Esophagus squamous epithelium (tissue), 5 donors: Measurements from ENCODE around the gene TFPT. TPM values are rescaled to one million over a fixed set of nuclear protein-coding genes. Genes with fewer than 3 reads are reported as not detected.

Source experiments
- DNase-seq: peaks from one replicate; lab custom pipeline; 2025; lab: John Stamatoyannopoulos, UW
- H3K27ac ChIP-seq, 4 donors: fragments of 200-600 bp; sonication (generic); one replicate each; pipeline ENCODE4 v1.5.1; 2016 to 2019; ENCODE audit warnings: mild to moderate bottlenecking in 1 of 4
- H3K27me3 ChIP-seq, 4 donors: fragments of 200-600 bp; sonication (generic); 1 replicate in 3 of 4; 2 replicates in 1 of 4; pipeline versions ENCODE4 v1.5.1 to v1.6.0; 2017 to 2021; ENCODE audit warnings: antibody characterized with exemption in 1 of 4
- H3K36me3 ChIP-seq, 3 donors: fragments of 200-600 bp; sonication (generic); one replicate each; pipeline ENCODE4 v1.5.1; 2016 to 2019
- H3K4me1 ChIP-seq, 3 donors: fragments of 200-600 bp; sonication (generic); one replicate each; pipeline ENCODE4 v1.5.1; 2017 to 2019
- H3K4me3 ChIP-seq, 4 donors: fragments of 200-600 bp; sonication (generic); 1 replicate in 3 of 4; 2 replicates in 1 of 4; pipeline ENCODE4 v1.5.1; 2016 to 2019; ENCODE audit warnings: mild to moderate bottlenecking in 2 of 4, moderate library complexity in 1 of 4
- H3K9me3 ChIP-seq, 3 donors: fragments of 200-600 bp; sonication (generic); one replicate each; pipeline ENCODE4 v1.5.1; 2016 to 2019
- CTCF ChIP-seq, 6 experiments: fragments of 450-650 bp in 4 of 6; fragments of 200-600 bp in 2 of 6; sonication (generic) in 2 of 6; IDR thresholded peaks; one replicate each; pipeline ENCODE4 v1.5.1; 2016 to 2019; ENCODE audit warnings: antibody characterized with exemption in 6 of 6, mild to moderate bottlenecking in 4 of 6, moderate library complexity in 4 of 6
- POLR2A ChIP-seq, 4 donors: fragments of 450-650 bp; IDR thresholded peaks; one replicate each; pipeline ENCODE4 v1.6.1; 2017; ENCODE audit warnings: antibody characterized with exemption in 4 of 4, mild to moderate bottlenecking in 4 of 4, moderate library complexity in 3 of 4
- WGBS, 2 donors: methylation state at CpG; one replicate each; pipeline ENCODE4 v1.1.5; 2018; 5-methylcytosine and 5-hydroxymethylcytosine counted together
- intact Hi-C: fragments of 100-400 bp; cut with DNase I; formaldehyde crosslinking; loops from one replicate; pipeline ENCODE4 v1.15.0; 2022
- total RNA-seq, 4 donors: library from RNA; depleted of rRNA; stranded (reverse); fragments of >200 nt; gene quantifications; one replicate each; pipeline ENCODE4 v1.1.0, GENCODE V29; 2016
- donor health status: DM: yes; HTN: yes; CAD: no.

TFPT gene
- 1 to 10 TPM; 6.1 to 9.0 (median 7.4) TPM for total RNA-seq

GRCh38 chr19:54115109-54116063, at the start of gene TFPT, which contains the start of gene PRPF31:
Gene TFPT, minus strand, starts transcription at chr19:54115657. Its CDS starts 388 bp downstream, at chr19:54115269.
Gene PRPF31, plus strand, starts transcription at chr19:54115754. Its CDS starts 2,525 bp downstream, at chr19:54118279.
- TF ChIP-seq POLR2A (IDR thresholded peaks at IDR 0.05) (peak in 3 of 4 donors; percentile 38 to 64 (median 52)), CTCF (IDR thresholded peaks at IDR 0.05) (peak in 2 of 6 experiments; percentile 3 to 32)
- 0% methylated on average over 53 to 58 of the region's 60 CpGs for WGBS, 2 donors
- Histone ChIP-seq H3K4me1 (peaks cover 19 to 31% (median 22%) of the 10 kb centered on the region in 3 donors), H3K36me3 (peaks cover 5 to 50% (median 7%) of the 10 kb centered on the region in 3 donors), H3K4me3 (peak within 1 kb of the TSS; percentile 62 to 92 (median 83)), H3K27ac (peak within 1 kb of the TSS; percentile 90 to 96 (median 91)), H3K27me3 (no peaks in the 10 kb centered on the region), H3K9me3 (no peaks in the 10 kb centered on the region)
- peak; percentile 94 for DNase-seq
- intact Hi-C loops: no loop called here

GRCh38 chr19:54165222-54165621, 49.8 kb upstream of the TFPT start:
- intact Hi-C loops: loop anchor here (10.0 kb wide), 1 partner anchor 70 kb away; no protein-coding TSS in a partner anchor
- H3K27me3 ChIP-seq: peaks cover 0 to 23% (median 0%) of the 10 kb centered on the region in 4 donors
- no peak overlapping the region for H3K4me3 ChIP-seq
- peaks cover 31 to 50% (median 32%) of the 10 kb centered on the region in 3 donors for H3K4me1 ChIP-seq
- DNase-seq: no peak
- TF ChIP-seq CTCF (IDR thresholded peaks at IDR 0.05) (no peak), POLR2A (IDR thresholded peaks at IDR 0.05) (no peak)
- no peaks in the 10 kb centered on the region for H3K9me3 ChIP-seq
- H3K27ac ChIP-seq: no peak overlapping the region
- H3K36me3 ChIP-seq: no peaks in the 10 kb centered on the region
- WGBS, 2 donors: 90 to 93% methylated on average over 15 to 25 of the region's 25 CpGs

- H3K4me1 ChIP-seq: peaks cover 33 to 53% (median 34%) of the 10 kb centered on the region in 3 donors
- peaks cover 0 to 23% (median 0%) of the 10 kb centered on the region in 4 donors for H3K27me3 ChIP-seq
- peak overlapping the region in 1 of 4 donors; percentile 43 for H3K4me3 ChIP-seq
- TF ChIP-seq CTCF (IDR thresholded peaks at IDR 0.05) (no peak), POLR2A (IDR thresholded peaks at IDR 0.05) (peak in 1 of 4 donors; percentile 14)
- H3K9me3 ChIP-seq: no peaks in the 10 kb centered on the region
- no peaks in the 10 kb centered on the region for H3K36me3 ChIP-seq
- DNase-seq: no peak
- intact Hi-C loops: loop anchor here (10.0 kb wide), 1 partner anchor 70 kb away; no protein-coding TSS in a partner anchor
- H3K27ac ChIP-seq: no peak overlapping the region
- 18 to 30% methylated on average over 11 to 21 of the region's 37 CpGs for WGBS, 2 donors
These were observed 49.1 kb upstream of the TFPT start for GRCh38 chr19:54164369-54165068.

- no peaks in the 10 kb centered on the region for H3K9me3 ChIP-seq
- H3K27me3 ChIP-seq: peaks cover 0 to 23% (median 0%) of the 10 kb centered on the region in 4 donors
- intact Hi-C loops: loop anchor here (10.0 kb wide), 1 partner anchor 72 kb away; no protein-coding TSS in a partner anchor
- 60 to 72% methylated on average over 6 to 11 of the region's 14 CpGs for WGBS, 2 donors
- peaks cover 0 to 3% (median 2%) of the 10 kb centered on the region in 3 donors for H3K36me3 ChIP-seq
- H3K27ac ChIP-seq: peak overlapping the region; percentile 3 to 65 (median 62)
- no peak for DNase-seq
- TF ChIP-seq CTCF (IDR thresholded peaks at IDR 0.05) (no peak), POLR2A (IDR thresholded peaks at IDR 0.05) (no peak)
- H3K4me3 ChIP-seq: peak overlapping the region in 3 of 4 donors; percentile 48 to 59 (median 50)
- H3K4me1 ChIP-seq: peaks cover 41 to 58% (median 41%) of the 10 kb centered on the region in 3 donors
These were observed 47.4 kb upstream of the TFPT start for GRCh38 chr19:54162884-54163283.
